Cardiac fibroblast (primary cell): Measurements from ENCODE around the gene MTURN.
A peak's percentile ranks its signal among the peaks of the same experiment; 100 is the strongest.

Experiments used
- DNase-seq, 2 donors: peaks; one replicate each; pipeline versions ENCODE4 v3.0.0 to v3.0.0-alpha.2; 2010; ENCODE audit warnings: low read depth in 2 of 2
- H3K4me3 ChIP-seq, 2 donors: replicated peaks in 1 of 2; 1 replicate in 1 of 2; 2 replicates in 1 of 2; pipeline ENCODE4 v1.5.1; 2011; ENCODE audit warnings: low read depth in 2 of 2, low read length in 2 of 2, mild to moderate bottlenecking in 2 of 2, moderate library complexity in 1 of 2
- CTCF ChIP-seq: IDR thresholded peaks from one replicate; pipeline ENCODE4 v1.5.1; 2011; ENCODE audit warnings: low read depth, mild to moderate bottlenecking, low read length, inconsistent platforms

Gene MTURN

DNA sequence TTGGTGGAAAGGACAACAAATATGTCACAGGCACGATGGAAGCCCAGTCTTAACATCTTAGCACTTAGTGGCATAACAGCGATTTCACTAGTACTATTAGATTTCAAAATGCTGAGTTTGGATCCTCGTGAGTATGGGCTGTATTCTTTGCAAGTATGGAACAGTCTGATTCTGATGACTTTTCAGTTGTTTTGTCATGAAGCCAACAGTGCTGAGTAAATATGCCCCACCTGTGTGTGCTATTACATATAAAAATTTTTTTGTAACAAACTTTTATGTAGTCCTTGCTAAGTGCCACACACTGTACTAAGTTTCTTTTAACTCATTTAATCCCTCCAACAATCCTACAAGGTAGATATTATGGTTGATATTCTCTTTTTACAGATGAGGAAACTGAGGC lies 30.8 kb downstream of the MTURN start:
- H3K4me3 ChIP-seq = no peak overlapping the region
- TF ChIP-seq CTCF = no peak
- no peak for DNase-seq

- no peak overlapping the region for H3K4me3 ChIP-seq
- DNase-seq = no peak
- no peak for TF ChIP-seq CTCF
Observed at GRCh38 chr7:30166155-30166840, 31.5 kb downstream of the MTURN start.

- no peak overlapping the region for H3K4me3 ChIP-seq
- no peak for TF ChIP-seq CTCF
- DNase-seq = no peak
Observed at GRCh38 chr7:30166841-30167235, 32.1 kb downstream of the MTURN start.

DNA sequence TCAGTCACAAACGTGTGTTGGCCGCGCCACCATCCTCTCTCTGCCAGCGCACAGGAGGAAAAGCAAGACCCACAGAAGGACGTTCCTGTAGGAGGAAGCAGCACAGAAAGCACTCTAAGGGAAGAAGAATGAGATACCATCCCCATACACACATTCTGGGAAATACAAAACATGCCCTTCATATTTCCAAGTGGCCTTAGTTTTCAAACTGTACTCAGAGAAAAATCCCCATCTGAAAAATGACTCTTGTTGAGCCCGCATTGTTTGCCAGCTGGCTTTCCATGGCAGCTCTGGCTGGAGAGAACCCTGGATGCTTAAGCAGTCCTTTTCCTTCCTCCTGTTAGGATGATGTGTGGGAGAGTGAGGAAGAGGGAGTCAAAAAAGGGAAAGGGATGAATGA lies 33.1 kb downstream of the MTURN start:
- H3K4me3 ChIP-seq = no peak overlapping the region
- TF ChIP-seq CTCF = no peak
- DNase-seq = no peak

- H3K4me3 ChIP-seq = no peak overlapping the region
- peak; percentile 86 to 91 for DNase-seq
- TF ChIP-seq CTCF = peak; percentile 25
Observed at GRCh38 chr7:30168835-30169573, 34.2 kb downstream of the MTURN start.

- peak in 1 of 2 donors; percentile 27 for DNase-seq
- TF ChIP-seq CTCF = no peak
- no peak overlapping the region for H3K4me3 ChIP-seq
Observed at GRCh38 chr7:30169579-30169978, 34.8 kb downstream of the MTURN start.
